ENCODE measurements around the gene BARHL1.

Gene BARHL1

GRCh38 chr9:132547436-132547835 lies 35.0 kb upstream of the BARHL1 start:
- no peak overlapping the region for H3K4me3 ChIP-seq (replicated peaks; ENCODE audit: low read depth, low read length)
- TF ChIP-seq CTCF (IDR thresholded peaks at IDR 0.05; ENCODE audit: low read length, missing control alignments) = no peak

GRCh38 chr9:132547976-132548730 lies 34.3 kb upstream of the BARHL1 start:
- no peak for DNase-seq (ENCODE audit: low read depth)
- no peak overlapping the region for H3K4me3 ChIP-seq (replicated peaks; ENCODE audit: low read depth, low read length)
- TF ChIP-seq CTCF (IDR thresholded peaks at IDR 0.05; ENCODE audit: low read length, missing control alignments) = no peak

More at GRCh38 chr9:132547436-132547835, 35.0 kb upstream of the BARHL1 start:
- no peak for DNase-seq (ENCODE audit: low read depth)

GRCh38 chr9:132548751-132549640 lies 33.4 kb upstream of the BARHL1 start:
- peak; percentile 14 for DNase-seq (ENCODE audit: low read depth)
- TF ChIP-seq CTCF (IDR thresholded peaks at IDR 0.05; ENCODE audit: low read length, missing control alignments) = no peak
- H3K4me3 ChIP-seq (replicated peaks; ENCODE audit: low read depth, low read length) = no peak overlapping the region

DNA sequence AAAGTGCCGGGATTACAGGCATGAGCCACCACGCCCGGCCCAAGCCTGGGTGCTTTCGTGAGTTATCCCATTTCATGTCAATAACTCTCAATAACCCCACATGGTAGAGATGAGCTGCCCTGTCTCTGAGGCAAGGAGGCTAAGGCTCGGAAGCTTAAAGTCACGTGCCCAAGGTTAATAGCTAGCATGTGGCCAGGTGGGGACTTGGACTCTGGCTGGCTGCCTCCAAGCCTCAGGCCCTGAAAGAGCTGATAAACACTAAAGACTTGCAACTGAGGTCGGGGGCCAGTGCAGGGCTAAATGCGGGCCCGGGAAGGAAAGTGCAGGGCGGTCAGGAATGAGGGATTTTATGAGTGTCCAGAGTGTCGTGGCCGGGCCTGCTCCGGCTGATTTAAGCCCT lies 30.9 kb upstream of the BARHL1 start:
- DNase-seq (ENCODE audit: low read depth) = no peak
- no peak overlapping the region for H3K4me3 ChIP-seq (replicated peaks; ENCODE audit: low read depth, low read length)
- no peak for TF ChIP-seq CTCF (IDR thresholded peaks at IDR 0.05; ENCODE audit: low read length, missing control alignments)

DNA sequence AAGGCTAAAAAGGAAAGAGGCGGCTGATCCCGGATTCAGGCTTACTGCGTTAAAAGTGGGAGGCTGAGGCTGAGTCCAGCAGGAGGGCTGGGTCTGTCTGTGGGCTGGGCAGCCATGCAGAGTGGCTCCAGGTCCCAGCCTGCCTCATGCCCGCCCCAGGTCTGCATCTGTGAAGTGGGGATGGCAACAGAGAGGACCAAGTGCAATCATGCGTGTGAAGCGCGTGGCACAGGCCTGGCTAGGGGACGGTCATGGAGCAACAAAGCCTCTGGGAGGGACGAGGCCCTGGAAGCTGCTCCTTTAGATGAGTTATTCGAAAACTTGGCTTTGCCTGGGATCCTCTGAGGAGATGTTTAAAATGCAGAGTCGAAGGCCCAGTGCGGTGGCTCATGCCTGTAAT lies 30.4 kb upstream of the BARHL1 start:
- TF ChIP-seq CTCF (IDR thresholded peaks at IDR 0.05; ENCODE audit: low read length, missing control alignments) = no peak
- no peak overlapping the region for H3K4me3 ChIP-seq (replicated peaks; ENCODE audit: low read depth, low read length)
- DNase-seq (ENCODE audit: low read depth) = no peak

DNA sequence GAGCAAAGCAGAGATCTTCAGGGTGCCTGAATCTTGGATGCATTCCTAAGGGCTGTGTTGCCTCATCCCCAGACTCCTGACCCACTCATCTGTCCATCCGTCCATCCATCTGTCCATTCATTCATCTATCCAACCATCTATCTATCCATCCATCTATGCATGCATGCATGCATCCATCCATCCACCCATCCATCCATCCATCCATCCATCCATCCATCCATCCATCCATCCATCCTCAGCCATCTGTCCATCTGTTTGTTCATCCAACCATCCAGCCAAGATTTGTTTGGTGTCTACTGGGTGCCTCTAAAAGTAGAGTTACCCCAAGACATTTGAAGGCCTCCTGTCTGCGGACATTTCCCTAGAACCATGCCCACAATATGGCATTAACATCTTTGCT lies 27.7 kb upstream of the BARHL1 start:
- TF ChIP-seq CTCF (IDR thresholded peaks at IDR 0.05; ENCODE audit: low read length, missing control alignments) = no peak
- no peak for DNase-seq (ENCODE audit: low read depth)
- H3K4me3 ChIP-seq (replicated peaks; ENCODE audit: low read depth, low read length) = no peak overlapping the region
